GM21528 (cell line): Measurements from ENCODE around the gene FASTKD3.
A peak's percentile ranks its signal among the peaks of the same experiment; 100 is the strongest.

ENCODE experiments used
- ATAC-seq: cut with Tn5 transposase; IDR thresholded peaks from one replicate; pipeline ENCODE4 v1.9.1; 2021; ENCODE audit warnings: mild to moderate bottlenecking, moderate library complexity; ENCODE audit not compliant: unreplicated experiment, low FRiP score

FASTKD3 gene

GRCh38 chr5:7881091-7881490 is 12.3 kb upstream of the FASTKD3 start:
- no peak for ATAC-seq

DNA sequence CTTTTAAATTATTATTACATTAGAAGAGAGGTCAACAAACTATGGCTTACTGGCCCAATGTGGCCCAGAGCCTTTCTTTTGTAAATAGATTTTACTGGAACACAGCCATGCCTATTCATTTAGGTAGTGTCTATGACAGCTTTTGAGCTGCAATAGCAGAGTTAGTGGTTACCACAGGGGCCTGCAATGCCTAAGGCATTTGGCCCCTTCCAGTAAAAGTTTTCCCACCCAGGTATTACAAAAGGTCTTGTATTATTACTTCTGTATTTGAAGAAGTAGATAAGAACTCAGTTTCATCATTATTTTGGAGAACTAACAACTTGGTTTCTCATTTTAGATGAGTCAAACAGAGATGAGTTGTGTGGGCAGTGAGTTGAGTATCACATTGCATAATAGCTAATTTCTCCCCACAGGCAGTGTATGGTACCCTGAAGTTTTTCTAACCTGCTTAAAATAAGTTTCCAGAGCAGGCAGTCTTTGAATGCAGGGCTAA is 9.6 kb upstream of the FASTKD3 start:
- ATAC-seq = peak; percentile 98

- ATAC-seq = no peak
Observed at GRCh38 chr5:7877851-7878250, 9.0 kb upstream of the FASTKD3 start.

DNA sequence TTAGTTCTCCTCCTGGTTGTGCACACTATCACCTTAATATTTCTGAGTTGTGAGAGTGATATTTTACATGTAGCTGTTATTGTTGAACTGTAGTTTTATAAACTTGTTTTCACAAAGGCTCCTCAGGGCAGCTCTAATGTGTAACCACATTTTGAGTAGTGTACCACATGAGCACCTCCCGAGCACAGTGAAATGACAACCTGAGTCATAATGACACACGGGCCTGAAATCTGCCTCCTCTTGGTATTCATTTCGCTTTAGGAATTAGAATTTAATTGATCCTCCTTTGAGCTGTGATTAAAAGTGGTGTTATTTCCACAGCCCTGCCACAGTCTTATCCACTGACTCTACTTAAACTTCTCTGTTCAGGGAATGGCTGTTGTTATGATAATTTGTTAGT is 8.0 kb upstream of the FASTKD3 start:
- ATAC-seq = peak; percentile 43

DNA sequence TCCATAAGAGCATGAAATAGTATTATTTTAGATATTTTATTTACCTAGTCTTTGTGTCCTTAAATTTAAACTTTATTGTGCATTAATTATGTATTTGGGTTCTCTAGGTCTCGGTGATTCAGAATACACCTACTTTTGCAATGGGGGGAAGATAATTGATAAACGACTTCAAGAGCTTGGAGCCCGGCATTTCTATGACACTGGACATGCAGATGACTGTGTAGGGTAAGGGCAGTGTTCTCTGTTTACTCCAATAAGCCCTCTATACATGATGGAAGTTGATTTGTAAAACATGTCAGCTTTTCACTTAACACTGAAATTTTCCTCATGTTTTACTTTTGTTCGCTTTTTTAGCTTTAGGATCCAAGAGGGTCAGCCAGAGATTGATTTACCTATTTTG is 6.3 kb upstream of the FASTKD3 start:
- no peak for ATAC-seq

GRCh38 chr5:7874639-7875038 is 5.8 kb upstream of the FASTKD3 start:
- no peak for ATAC-seq

DNA sequence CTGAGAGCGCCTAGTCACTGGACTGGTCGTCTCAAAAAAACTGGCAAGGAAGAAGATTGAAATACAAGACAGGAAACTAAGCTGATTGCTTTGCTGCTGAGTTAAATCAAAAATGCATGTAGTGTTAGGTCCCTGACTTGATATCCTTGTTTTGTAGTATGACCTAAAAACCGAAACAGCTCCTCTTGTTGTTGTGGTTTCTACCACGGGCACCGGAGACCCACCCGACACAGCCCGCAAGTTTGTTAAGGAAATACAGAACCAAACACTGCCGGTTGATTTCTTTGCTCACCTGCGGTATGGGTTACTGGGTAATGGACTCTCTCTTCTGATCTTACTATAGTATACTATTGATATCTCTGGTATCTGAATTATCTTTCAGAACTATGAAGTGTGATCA is 4.4 kb upstream of the FASTKD3 start:
- no peak for ATAC-seq

DNA sequence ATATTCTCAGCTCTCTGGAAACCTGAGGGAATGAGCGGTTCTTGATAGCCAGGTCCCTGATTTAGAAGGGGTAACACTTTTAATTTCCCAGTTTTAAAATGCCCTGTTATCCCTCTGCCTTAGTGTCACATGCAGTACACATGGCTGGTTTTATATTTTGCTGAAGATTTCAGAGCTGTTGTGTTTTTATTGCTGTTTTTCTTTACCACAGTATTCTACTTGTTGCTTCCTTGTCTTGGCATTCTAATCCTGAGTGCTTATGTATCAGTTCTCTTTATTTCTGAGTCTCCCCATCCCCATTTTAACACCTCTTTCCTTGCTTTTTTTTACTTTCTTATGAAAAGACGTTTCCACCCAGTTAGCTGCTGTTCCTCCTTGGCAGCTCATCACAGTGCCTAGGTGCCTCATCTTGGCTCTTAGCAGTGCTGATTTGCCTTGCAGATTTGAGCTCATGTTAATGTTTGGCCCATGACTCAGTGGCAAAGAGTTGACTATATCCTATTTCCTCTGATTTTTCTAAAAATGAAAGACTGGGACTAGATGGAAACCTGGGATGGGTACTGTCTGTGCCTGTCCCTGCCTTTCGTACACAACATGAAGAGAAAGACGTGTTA is 3.8 kb upstream of the FASTKD3 start:
- ATAC-seq = no peak

DNA sequence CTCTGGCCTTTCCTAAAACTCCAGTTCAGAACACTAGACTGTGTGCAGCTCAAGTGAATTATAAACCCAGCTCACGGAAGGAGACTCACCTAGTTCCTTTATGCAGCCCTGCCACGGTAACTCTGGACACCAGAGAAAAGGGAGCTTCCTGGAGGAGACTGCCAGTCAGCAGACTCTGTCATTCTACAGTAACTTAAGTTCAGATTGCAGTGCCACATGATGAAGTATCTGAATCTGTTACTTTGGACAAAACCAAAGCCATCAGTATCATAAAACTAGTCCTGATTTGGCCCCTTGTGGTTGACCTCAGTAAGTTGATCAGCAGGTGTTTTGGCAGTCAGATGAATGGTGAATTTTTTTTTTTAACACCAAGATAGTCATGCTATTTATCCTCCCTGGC is 2.8 kb upstream of the FASTKD3 start:
- ATAC-seq = peak; percentile 30

DNA sequence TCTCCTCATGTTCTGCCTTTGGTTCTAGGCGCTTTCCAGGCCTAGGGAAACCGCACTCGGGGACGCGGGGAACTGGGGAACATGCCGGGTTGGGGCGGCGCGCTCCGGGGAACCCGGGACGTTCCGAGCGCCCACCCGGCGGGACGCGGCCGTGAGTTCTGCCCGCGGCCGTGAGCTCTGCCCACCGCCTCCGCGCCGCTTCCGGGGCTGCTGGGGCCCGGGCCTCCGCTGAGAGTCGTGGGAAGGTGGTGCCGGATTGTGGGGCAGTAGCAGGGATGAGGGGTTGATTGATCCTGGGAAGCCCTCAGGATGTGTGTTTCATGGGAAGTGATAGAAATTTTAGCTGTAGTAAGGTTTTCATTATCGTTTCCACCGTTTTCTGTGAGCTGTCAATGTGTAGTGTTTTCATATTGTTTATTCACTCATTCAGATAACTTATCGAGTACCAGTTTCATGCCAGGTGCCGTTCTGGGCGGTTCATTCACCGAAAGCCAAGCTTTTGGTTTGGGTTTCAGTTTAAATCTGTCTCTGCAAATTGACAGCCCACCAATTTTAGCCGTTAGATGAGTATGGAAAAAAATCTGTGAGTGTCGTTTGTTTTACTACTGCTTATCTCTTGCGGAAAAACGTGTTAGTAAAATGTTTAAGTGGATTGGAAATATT is 774 bp upstream of the FASTKD3 start:
- peak; percentile 40 for ATAC-seq

DNA sequence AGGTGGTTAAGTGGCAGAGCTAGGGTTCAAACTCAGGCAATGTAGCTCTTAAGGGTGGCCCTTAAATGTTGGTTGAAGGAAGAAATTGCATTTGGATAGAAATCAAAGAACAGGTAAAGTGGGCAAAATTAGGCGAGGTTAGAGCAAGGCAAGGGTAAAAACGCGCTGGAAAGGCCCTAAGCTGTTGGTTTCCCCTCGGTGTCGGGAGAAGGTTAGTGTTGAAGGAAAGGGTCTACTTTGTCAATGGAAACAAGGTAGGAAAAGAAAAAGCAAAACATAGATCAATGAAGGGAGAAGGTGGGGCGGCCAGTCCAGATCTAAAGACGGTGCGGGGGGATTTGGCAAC is 431 bp downstream of the FASTKD3 start:
- peak; percentile 1 for ATAC-seq

DNA sequence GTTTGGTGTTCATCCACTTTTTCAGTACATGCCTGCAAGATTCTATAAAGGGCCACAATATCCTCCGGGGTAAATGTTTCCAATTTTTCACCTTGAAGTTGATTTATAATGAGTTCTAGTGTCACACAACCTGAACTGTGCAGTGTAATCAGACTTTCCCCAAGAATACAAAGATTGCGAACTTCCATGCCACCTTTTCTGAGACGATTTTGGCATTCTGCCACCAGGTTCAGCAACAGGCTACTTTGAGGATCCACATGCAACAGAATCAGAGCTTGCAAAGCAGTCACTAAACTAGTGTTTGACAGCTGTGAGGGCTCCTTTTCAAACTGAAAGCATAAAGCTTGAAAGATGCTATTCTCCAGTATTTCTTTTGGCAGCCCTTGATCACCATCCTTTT is 1.6 kb downstream of the FASTKD3 start:
- no peak for ATAC-seq

GRCh38 chr5:7866196-7866595 is 2.6 kb downstream of the FASTKD3 start:
- ATAC-seq = no peak

GRCh38 chr5:7857926-7858632 is 10.8 kb downstream of the FASTKD3 start:
- ATAC-seq = no peak

DNA sequence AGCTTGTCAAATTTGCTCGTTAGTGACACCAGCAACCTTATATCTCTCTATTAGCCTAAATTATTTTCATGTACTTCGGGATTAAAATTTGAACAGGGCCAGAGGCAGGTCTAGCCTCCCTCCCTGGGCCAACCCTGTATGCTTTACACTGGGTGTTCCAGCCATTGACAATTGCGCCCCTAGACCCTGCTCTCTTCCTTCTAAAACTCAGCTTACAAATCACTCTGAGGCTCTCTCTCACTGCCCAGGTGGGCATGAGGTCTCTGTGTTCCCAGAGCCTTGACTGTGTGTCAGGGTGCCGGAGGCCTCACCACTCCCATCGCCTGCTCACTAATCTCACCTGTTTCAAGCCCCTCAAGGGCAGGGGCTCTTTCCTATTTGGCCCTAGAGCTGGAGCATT is 11.5 kb downstream of the FASTKD3 start:
- no peak for ATAC-seq

- no peak for ATAC-seq
Observed at GRCh38 chr5:7856855-7857254, 12.0 kb downstream of the FASTKD3 start.

DNA sequence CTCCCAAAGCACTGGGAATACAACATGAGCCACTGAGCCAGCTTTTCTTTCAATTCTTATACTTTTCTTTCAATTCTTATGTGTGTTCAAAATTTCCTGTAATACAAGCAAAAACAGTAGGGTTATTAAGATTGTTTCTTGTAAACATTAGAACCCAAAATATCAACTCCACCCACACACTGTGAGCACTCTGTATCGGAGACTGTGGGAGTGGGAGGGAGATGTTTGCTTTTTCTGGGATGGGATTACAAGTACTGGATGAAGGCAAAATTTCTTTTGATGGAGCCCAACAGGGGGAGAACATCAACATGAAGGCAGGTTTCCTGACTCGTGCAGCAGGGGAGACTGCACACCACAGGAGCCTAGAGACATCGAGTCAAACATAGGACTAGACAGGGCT is 13.2 kb downstream of the FASTKD3 start:
- no peak for ATAC-seq

DNA sequence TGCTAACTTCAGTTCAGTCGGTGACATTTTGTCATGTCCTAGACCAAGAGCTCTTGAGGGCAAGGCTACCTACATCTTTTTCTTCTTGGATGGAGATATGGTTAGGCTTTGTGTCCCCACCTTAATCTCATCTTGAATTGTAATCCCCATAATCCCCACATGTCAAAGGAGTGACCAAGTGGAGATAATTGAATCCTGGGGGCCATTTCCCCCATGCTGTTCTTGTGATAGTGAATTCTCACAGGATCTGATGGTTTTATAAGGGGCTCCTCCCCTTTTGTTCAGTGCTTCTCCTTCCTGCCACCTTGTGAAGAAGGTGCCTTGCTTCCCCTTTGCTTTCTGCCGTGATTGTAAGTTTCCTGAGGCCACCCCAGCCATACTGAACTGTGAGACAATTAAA is 15.8 kb downstream of the FASTKD3 start:
- ATAC-seq = no peak

DNA sequence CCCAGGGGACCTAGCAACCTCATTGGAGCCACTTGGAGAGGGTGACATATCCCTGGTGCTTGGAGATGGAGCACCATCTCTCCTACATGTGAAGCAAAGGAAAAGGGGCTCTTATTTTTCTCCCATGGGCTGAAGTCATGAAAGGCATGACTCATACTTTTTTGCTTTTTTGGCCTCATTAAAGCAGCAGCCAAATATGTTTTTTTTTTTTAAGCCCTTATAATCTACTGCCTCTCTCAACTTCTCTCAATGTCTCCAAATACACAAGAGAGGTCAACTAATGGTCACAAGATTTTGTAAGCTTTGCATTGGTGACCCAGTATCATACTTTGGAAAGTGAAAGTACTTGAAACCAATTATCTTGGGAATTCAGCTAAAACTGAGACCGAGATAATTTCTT is 16.3 kb downstream of the FASTKD3 start:
- ATAC-seq = no peak

DNA sequence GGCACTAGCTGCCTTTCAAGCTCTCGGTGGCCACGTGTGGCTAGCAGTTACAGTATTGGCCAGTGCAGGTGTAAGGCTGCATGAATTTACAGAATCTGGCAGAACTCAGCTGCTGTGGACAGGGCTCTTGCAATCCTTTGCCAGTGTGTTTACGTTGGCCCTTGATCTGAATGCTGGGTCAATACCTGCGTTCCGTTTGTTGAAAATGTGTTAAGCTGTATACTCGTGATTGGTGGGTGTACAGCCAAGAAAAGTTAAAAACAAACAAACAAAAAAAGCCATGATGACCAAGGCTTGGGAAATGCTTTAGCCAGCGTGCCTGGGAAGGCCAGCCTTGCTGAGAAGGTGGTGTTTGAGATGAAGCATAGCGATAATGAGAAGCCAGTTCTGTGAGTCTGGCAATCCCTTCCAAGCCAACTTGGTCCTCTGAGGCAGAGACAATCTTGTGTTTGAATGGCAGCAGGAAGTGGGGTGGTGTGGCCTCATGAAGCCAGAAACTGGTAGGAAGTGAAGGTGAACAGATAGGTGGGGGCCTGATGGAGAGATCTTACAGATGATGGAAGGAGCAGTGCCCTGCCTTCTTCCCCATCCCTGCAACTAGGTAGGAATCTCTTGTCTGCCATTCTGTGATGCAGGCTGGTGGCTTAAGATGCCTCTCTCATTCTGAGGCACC is 17.1 kb downstream of the FASTKD3 start:
- no peak for ATAC-seq

DNA sequence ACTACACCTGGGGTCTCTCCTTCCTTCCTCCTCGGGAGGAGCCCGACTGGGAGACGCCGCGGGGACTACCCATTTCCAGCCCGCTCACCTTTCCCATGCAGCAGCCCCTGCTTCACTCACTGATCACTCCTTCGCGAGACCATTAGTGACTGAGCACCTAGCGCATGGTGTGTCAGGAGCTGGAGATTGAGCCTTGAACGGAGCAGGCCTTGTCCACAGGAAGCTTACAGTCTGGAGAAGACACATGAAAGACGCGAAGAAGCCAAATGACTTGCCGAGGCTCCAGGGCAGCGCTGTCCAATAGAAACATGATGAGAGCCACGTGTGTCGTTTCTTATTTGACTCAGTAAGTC is 17.6 kb downstream of the FASTKD3 start:
- ATAC-seq = no peak
